H1 (cell line): ENCODE data around the gene PGAM4.

Source experiments
- CTCF ChIP-seq, 3 experiments: IDR thresholded peaks; 1 replicate in 2 of 3; 2 replicates in 1 of 3; pipeline versions ENCODE4 v1.5.1 to v1.6.1; 2011; ENCODE audit warnings: low read length in 3 of 3, mild to moderate bottlenecking in 3 of 3, inconsistent platforms in 2 of 3, low read depth in 1 of 3, moderate library complexity in 1 of 3; ENCODE audit not compliant: insufficient read depth in 1 of 3; ENCODE audit errors: control extremely low read depth in 1 of 3
- FOSL1 ChIP-seq: IDR thresholded peaks from 2 replicates; pipeline ENCODE4 v1.6.1; 2011; ENCODE audit warnings: mild to moderate bottlenecking, low read depth, low read length, moderate library complexity; ENCODE audit not compliant: insufficient read depth
- GTF2F1 ChIP-seq: IDR thresholded peaks from 2 replicates; pipeline ENCODE4 v1.6.1; 2012; ENCODE audit warnings: low read depth, low read length, improper control_type of control experiment, borderline replicate concordance
- JUN ChIP-seq: IDR thresholded peaks from 2 replicates; pipeline ENCODE4 v1.6.1; 2011; ENCODE audit warnings: low read depth, mild to moderate bottlenecking, improper control_type of control experiment, low read length
- KDM5A ChIP-seq: fragments of 200-600 bp; IDR thresholded peaks from 2 replicates; pipeline ENCODE4 v1.7.1; 2012; ENCODE audit warnings: mild to moderate bottlenecking, low read length, inconsistent platforms, mixed read lengths
- POLR2A ChIP-seq, 2 experiments: IDR thresholded peaks; 1 replicate in 1 of 2; 2 replicates in 1 of 2; pipeline ENCODE4 v1.6.1; 2011; ENCODE audit warnings: low read depth in 2 of 2, low read length in 2 of 2, mild to moderate bottlenecking in 2 of 2; ENCODE audit errors: control extremely low read depth in 1 of 2
- SRF ChIP-seq: IDR thresholded peaks from 2 replicates; pipeline ENCODE4 v1.6.1; 2011; ENCODE audit warnings: mild to moderate bottlenecking, low read depth, low read length, moderate library complexity

- TF ChIP-seq CTCF (IDR thresholded peaks at IDR 0.05; ENCODE audit: control extremely low read depth in 1 of 3, insufficient read depth in 1 of 3, low read depth in 1 of 3, low read length in 3 of 3) (no peak), JUN (no peak), KDM5A (no peak), POLR2A (IDR thresholded peaks at IDR 0.05; ENCODE audit: control extremely low read depth in 1 of 2, low read depth in 2 of 2, low read length in 2 of 2) (no peak), SRF (no peak), FOSL1 (no peak), GTF2F1 (no peak)
Measured at GRCh38 chrX:77953302-77953701, 16.1 kb downstream of the PGAM4 start.
